Stimulated activated CD4-positive, alpha-beta T cell treated with anti-CD3 and anti-CD28 coated beads, TNF-alpha, amount 100 ng/mL, for 24 hours (primary cell): Measurements from ENCODE around the gene TMEM132C.

Experiments
- DNase-seq, 3 experiments: peaks; one replicate each; pipeline ENCODE4 v3.0.0-alpha.2; 2020; ENCODE audit warnings: low read depth in 3 of 3

Gene TMEM132C

DNA sequence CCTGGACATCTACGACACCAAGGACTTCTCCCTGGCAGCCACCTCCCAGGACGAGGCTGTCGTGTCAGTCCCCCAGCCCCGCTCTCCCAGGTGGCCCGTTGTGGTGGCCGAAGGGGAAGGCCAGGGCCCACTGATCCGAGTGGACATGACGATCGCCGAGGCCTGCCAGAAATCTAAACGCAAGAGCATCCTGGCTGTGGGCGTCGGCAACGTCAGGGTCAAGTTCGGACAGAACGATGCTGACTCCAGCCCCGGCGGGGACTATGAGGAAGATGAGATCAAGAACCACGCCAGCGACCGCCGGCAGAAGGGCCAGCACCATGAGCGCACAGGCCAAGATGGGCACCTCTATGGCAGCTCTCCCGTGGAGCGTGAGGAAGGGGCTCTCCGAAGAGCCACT lies 438.2 kb downstream of the TMEM132C start:
- DNase-seq, result no peak

GRCh38 chr12:128707488-128707887 lies 440.5 kb downstream of the TMEM132C start:
- DNase-seq, result no peak

- no peak for DNase-seq
Observed at GRCh38 chr12:128708789-128709188, 441.8 kb downstream of the TMEM132C start.

DNA sequence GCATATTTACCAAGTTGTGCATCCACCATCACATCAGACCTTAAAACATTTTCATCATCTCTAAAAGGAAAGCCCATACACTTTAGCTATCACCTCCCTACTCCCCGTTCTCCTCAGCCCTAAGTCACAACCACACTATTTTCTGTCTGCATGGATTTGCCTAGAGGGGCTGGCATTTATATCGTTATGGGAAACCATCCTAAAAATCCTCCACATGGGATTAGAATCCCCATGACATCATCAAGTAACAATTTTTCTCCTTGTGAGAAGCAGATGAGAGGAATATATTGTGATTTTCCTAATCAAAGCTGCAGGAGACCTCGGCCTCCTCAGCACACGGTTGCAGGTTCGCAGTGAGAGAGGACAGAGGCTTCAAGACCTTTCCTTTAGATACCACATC lies 442.7 kb downstream of the TMEM132C start:
- DNase-seq, result no peak

DNA sequence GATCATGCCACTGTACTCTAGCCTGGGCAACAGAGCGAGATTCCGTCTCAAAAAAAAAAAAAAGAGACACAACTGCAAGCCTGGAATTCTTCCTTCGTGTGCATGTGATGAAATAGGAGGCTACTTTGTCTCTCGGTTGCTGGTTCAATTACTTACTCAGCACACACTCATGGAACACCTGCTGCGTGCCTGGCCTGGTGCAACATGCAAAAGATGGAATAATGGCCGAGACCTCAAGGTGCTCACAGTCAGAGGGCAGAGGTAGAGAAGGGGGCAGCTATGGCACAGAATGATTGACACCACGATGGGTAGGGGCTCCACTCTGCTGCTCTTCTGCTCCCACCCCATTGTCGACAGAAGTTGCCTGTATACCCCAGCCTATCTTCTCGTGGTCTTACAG lies 444.5 kb downstream of the TMEM132C start:
- DNase-seq, result no peak

DNA sequence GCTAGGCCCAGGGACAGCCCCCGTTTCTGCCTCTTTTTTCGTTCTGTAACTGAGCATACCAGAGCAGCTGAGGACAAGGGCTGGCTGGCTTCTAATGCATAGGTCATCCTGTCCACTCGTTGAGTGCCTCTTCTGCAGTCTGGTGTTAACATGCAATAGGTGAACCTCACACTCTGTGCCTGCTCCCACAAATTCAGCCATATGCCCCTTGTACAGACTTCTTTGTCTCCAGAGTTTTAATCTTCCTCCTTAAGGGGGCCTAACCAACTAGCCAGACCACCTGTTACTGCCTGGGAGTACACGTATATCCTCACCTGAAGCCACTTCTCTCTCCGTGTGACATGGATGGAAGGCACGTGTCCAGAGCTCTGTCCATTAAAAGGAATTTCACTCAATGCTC lies 445.7 kb downstream of the TMEM132C start:
- DNase-seq, result no peak

DNA sequence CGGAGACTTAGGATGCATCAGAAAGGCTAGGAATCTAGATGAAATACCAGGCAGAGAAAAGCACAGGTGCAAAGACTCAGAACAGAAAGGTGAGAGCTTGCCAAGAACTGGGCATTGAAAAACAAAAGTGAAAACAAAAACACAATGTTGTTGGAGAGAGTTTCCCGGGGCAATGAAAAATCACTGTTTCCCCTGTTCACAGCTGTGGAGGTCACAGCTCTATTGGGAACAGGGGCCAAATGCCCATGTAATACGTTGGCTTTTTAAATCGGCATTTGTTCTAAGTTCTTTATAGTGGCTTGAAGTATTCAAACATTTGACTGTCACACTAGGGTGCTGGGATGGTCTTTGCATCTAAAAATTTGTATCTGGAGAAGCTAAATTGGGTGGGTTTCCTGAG lies 448.5 kb downstream of the TMEM132C start:
- no peak for DNase-seq

GRCh38 chr12:128724468-128725046 lies 457.6 kb downstream of the TMEM132C start:
- DNase-seq, result no peak

- DNase-seq, result no peak
Observed at GRCh38 chr12:128726886-128727285, 459.9 kb downstream of the TMEM132C start.

DNA sequence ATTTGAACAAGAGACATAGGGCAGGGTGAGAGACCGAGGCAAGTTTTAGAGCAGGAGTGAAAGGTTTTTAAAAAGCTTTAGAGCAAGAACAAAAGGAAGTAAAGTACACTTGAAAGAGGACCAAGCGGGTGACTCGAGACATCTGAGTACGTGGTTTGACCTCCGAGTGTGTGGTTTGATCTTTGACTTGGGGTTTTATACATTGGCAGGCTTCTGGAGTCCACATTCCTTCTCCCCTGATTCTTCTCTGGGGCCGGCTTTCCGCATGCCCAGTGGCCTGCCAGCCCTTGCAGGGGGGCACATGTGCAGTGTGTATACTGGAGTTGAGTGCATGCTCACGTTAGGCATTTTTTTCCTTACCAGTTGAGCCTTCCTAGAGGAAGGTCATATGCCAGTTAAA lies 460.5 kb downstream of the TMEM132C start:
- no peak for DNase-seq

DNA sequence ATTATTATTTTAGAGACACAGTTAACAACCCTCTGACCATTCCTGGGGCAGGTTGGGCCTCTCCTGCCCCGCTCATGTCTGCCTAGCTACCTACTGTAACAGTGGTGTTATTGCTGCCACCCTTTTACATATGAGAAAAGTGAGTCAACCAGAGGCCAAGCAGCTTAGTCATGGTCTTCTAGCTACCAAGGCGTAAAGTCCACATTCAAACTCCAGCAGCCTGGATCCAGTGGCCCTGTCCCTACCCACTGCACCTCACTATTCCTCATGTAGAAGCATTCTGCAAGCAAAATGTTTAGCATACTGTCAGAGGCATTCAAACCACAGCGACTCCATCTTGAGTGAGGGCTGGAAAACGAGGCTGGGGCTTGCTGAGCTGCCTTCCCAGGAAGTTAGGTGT lies 461.0 kb downstream of the TMEM132C start:
- no peak for DNase-seq

- no peak for DNase-seq
Observed at GRCh38 chr12:128729628-128730121, 462.7 kb downstream of the TMEM132C start.

DNA sequence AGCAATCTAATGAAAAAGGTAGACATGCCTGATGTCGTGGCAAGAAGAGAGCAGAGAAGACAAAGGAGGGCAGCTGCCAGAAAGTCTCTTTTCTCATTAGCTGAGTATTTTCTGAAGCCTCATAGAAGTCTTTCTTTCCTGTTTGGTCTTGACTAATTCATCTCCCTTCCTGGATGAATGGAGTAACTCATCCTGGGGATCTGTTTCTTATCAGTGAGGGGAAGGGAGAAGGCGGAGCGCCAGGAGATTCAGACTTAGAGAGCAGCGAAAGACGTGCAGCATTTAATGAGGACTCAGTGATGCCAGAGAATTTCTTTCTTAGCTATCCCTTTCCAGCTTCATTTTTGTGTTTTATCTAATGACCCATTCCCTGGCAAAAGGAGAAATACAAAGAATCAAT lies 467.4 kb downstream of the TMEM132C start:
- no peak for DNase-seq

DNA sequence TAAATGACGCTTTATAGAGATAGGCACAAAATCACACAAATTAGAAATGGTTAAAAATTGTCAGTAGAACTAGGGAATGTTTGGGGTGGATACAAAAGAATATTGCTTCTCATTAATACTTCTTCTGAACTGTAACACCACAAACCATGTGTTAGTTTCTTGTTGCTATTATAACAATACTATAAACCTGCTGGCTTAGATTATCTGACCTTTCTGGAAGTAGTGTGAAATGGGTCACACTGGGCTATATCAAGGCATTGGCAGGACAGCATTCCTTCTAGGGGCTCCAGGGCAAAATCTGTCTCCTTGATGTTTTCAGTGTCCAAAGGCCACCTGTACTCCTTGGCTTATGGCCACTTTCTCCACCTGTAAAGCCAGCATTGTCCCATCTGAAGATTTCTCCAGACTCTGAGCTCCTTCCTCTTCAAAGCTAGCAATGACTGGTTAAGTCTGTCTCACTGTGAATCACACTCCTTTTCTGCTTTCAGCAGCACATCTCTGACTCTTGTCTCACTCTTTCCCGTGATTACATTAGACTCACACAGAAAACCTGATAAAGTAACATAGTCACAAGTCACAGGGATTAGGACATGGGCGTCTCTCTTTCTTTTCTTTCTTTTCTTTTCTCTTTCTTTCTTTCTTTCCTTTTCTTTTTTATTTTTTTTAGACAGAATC lies 470.5 kb downstream of the TMEM132C start:
- DNase-seq, result no peak

- no peak for DNase-seq
Observed at GRCh38 chr12:128743916-128744315, 476.9 kb downstream of the TMEM132C start.

DNA sequence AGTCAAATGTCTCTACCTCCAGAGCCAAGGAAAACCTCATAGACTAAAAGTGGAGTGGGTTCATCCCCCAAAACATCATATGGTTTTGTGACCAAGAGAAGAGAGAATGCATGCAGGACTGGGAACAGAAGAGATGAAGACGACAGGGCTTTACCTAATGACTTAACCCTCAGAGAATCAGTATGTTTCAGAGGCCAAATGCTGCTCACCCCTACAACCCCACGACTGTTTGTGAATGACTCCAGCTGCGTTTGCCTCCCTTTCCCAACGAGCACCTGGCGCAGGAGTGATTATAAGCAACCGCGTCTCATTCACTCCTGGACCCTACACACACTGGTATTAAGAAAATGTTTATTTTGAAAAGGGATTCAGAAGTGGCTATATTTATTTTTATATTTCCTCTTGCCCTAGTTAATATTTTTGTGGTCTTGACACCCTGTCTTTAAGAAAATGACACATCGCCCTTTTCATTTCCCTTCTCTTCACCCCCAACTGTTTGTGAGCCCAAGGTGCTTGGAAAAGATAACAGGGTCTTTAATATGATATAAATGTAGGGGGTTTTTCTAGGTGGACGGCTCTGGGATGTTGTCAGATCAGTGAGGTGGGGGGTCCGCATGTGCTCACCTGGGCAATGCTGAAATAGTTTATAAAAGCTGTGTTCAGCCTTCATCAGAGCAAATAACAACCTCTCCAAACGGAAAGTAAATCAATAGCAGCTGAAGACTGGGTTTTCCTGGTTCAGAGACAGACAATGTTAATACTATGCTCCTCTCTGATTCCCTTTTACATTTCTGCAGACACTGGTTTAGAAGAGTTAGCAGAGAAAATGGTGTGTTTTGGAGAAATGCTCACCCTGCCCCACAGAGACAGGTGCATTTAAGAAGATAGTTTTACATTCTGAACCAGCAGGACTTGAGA lies 479.1 kb downstream of the TMEM132C start:
- no peak for DNase-seq

GRCh38 chr12:128747441-128747840 lies 480.5 kb downstream of the TMEM132C start:
- no peak for DNase-seq

DNA sequence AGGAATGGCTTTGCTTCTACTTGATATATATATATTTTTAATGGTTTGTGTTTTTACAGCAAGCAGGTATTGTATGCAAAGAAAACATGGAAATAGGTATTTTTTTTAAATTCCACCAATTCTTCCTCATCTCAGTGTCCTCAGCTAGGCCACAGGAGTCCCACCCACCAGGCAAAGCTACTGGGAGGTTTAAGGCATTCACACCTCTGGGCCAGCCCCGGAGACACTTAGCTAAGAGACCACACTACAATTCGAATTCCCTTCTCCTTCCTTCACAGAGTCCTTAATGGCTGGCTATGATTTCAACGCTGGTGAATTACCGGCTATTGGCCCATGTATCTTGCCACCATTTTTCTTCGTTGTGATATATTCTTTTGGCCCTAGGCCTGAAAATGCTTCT lies 485.4 kb downstream of the TMEM132C start:
- DNase-seq, result no peak

DNA sequence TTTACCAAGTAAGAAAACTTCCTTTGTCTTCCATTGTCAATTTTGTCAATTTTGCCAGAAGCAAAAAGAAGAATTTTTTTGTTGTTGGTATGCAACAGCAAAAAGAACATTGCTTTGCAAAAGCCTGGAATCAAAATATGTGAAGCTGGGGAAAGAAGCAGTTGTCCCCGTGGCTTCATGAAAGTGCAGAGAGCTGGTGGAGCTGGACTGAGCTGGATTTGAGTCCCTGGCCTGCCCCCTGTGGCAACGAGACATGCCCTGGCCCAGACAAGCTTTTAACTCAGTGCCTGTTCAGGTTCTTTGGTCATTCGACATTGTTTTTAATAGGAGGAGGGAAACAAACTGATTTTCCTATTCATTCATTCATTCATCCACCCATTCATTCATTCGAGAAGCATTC lies 486.5 kb downstream of the TMEM132C start:
- no peak for DNase-seq

DNA sequence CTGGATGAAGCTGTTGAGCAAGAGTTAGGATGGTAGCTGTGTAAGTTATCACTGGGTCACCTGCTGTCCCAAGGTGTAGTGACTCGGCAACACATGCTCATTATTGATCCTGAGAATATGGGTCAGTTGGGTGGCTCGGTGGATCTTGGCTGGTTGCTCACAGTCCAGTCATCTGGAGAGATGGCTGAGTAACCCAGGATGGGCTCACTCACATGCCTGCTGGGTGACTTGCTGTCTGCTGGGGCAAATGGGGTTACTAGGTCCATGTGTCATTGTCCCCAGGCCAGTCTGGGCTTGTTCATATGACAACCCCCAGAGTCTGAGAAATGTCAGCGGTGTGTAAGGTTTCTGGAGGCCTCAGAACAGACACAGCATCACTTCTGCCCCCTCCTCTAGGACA lies 487.3 kb downstream of the TMEM132C start:
- DNase-seq, result no peak

DNA sequence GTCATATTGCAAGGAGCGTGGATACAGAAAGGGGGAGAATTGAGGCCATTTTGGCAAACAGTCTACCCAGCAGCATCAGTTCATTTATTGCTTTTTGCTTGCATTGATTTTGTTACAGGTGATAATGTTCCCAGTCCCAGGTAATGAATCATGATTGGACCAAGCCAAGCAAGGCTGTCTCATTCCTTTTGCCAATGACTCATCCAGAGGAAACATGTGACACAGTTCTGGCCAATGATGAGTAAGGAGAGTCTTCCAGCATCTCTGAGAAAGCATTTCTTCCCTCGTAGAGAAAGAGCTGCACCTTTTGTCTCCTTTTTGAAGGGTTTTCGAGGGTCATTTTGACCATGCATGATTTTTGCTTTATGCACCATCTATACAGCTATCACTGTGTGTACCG lies 488.6 kb downstream of the TMEM132C start:
- no peak for DNase-seq
